22Rv1 (cell line): ENCODE data around the gene AUTS2.

ENCODE experiments used
- H3K27ac ChIP-seq: fragments of 450-650 bp; 2 replicates; pipeline ENCODE4 v1.5.1; 2017
- ZFX ChIP-seq: fragments of 450-650 bp; IDR thresholded peaks from 2 replicates; pipeline ENCODE4 v1.6.1; 2017; ENCODE audit warnings: antibody characterized with exemption, borderline replicate concordance
- TF ChIP-seq, protein P1 (sequence below): fragments of 450-650 bp; IDR thresholded peaks from 2 replicates; pipeline ENCODE4 v1.5.1; 2017; ENCODE audit warnings: mild to moderate bottlenecking

Gene AUTS2

DNA sequence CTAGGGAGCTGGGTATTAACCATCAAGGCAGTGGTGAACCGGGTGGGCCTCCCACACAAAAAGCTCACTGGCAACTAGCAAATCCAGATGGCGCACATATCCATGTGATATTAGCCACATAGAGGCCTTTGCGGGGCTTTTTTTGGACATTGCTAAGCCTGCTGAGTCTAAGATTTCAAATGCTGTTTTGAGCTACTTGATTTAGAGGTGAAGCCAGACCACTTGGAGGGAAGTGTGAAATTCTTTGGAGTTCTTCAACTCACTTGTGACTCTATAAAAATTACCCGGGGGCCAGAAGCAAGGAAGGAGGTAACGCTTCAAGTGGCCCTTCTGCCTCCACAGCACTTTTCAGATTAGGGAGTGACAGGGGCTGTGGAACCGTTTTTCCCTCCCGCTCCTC lies 913.9 kb downstream of the AUTS2 start:
- TF ChIP-seq ZFX = no peak
- TF ChIP-seq, protein P1, sequence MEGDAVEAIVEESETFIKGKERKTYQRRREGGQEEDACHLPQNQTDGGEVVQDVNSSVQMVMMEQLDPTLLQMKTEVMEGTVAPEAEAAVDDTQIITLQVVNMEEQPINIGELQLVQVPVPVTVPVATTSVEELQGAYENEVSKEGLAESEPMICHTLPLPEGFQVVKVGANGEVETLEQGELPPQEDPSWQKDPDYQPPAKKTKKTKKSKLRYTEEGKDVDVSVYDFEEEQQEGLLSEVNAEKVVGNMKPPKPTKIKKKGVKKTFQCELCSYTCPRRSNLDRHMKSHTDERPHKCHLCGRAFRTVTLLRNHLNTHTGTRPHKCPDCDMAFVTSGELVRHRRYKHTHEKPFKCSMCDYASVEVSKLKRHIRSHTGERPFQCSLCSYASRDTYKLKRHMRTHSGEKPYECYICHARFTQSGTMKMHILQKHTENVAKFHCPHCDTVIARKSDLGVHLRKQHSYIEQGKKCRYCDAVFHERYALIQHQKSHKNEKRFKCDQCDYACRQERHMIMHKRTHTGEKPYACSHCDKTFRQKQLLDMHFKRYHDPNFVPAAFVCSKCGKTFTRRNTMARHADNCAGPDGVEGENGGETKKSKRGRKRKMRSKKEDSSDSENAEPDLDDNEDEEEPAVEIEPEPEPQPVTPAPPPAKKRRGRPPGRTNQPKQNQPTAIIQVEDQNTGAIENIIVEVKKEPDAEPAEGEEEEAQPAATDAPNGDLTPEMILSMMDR = no peak
- no peak overlapping the region for H3K27ac ChIP-seq

DNA sequence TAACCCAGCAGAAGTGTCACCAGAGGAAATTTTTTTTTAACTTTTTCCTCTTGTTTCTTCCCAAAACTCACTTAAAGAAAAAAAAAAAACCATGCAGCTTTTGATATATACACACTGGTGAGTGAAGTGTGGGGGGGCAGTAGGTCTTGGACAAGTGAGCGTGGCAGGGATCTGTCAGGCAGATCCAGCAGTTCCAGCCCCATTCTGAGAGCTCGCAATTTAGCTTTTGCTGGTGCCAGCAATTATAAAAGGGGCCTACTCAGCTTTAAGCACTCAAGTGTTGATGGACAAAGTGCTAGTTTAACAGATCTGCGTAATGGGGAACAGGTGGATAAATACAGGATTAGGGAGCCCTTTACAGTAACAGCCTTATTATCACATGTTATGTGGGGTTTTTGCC lies 914.5 kb downstream of the AUTS2 start:
- no peak overlapping the region for H3K27ac ChIP-seq
- no peak for TF ChIP-seq ZFX
- TF ChIP-seq, protein P1 = no peak

DNA sequence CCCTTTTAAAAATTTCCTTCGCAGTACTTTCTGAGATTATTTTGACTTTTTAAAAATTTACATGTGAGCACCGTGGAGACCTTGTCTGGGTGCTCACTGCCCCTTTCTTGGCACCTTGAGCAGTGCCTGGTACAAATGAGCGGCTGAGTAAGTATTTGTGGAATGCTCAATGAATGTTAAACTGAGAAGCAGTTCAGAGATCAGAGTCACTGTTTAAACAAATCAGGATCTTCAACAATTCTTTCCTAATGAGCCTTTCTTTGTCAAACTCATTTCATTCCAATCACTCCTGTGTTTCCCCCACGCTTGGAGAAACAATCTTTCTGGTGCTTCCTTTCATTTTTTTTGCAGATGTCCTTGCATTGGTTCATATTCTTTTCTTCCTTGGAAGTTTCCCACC lies 922.3 kb downstream of the AUTS2 start:
- TF ChIP-seq, protein P1 = no peak
- no peak for TF ChIP-seq ZFX
- no peak overlapping the region for H3K27ac ChIP-seq

DNA sequence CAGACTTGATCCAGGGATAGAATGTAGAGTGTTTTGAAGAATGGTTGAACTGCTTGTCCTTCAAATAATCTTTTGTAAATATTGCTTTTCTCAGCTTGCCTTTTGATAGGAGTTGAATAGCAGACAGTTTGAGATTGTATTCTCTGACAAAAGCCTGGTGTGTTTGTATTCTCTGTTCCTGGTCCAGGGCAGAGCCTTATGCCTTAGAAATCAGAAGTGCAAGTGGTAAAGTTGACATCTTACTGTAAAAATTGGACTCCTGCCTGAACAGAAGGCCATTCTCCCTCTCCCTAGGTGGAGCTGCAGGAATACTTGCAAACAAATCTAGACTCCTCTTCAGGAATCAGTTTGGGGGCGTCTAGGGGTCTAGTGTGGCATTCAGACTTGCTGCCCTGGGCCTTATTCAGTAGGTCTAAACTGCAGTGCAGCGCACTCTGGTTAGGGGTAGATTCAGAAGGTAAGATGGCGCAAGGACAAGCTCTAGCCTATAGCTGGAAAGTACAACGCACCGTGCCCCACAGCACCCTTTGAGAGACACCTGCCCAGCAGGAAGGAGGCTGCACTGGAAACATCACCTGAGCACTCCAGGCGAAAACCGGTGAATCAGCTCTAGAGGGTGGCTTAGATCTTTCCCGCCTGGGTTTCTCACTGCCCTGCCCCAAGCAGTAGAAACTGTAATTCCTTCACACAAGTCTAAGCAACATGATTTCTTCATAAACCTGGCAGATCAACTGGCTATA lies 925.1 kb downstream of the AUTS2 start:
- no peak for TF ChIP-seq ZFX
- TF ChIP-seq, protein P1 = no peak
- no peak overlapping the region for H3K27ac ChIP-seq

DNA sequence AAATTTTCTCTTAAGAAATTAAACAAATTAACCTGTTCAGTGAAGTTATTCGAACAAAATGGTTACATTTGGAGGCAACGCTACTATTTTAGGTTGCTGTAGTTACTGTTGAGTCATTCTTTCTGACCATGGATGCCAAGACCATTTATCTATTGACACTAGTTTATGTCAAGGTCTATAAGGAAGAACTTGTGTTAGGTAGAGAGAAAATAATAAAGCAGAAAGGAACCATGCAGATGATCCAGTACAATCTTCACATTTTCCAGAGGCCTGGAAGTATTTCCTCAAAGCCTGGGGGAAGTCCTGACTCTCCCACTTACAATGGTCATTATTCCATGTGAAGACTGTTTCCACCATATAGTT lies 925.7 kb downstream of the AUTS2 start:
- no peak for TF ChIP-seq ZFX
- TF ChIP-seq, protein P1 = no peak

DNA sequence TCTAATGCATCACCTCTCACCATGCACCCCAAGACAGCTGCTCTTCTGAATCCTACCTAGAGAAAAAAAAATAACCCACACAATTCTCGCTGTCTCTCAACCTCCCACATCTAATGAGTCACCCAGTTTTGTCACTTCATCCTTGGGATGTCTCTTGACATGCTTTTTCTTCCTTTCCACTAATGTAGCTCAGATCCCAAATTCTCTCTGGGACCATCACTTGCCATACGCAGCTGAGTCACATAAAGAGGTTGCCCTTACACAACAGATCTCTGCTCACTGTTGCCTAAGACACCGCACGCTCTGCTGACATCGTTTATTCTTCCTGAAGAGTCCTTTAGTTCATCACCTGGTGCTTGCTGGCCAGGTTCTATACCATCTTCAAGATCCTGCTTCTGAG lies 927.7 kb downstream of the AUTS2 start:
- no peak overlapping the region for H3K27ac ChIP-seq
- TF ChIP-seq, protein P1 = no peak
- TF ChIP-seq ZFX = no peak

More for the DNA sequence above, 925.7 kb downstream of the AUTS2 start:
- H3K27ac ChIP-seq = no peak overlapping the region

DNA sequence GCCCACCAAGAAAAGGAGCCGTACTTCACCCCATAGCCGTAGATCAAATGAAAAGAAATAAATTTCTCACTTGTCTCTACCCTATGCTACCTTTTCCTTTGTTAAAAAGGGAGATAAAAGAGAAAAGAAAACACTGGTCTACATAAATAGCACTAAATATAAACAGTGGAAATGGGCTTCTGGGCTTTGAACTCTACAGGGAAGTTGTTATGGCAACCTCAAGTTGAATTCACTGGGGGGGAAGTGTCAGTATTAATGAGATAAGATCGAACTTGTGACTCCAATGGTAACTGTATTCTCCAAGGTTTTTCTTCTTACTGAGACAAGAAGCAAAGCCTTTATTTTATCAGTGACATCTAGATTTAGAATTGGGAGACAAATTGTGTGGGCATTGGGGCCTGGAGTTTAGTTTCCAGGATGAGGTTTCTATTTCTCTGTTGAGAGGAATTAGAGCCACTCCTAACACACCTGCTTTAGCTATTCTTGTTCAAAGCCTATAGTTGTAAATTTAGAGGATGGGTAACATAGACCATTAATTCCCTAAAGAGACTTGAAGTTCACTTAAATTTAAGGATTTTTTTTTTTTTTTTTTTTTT lies 929.3 kb downstream of the AUTS2 start:
- no peak overlapping the region for H3K27ac ChIP-seq

More for the DNA sequence above, 929.3 kb downstream of the AUTS2 start:
- TF ChIP-seq, protein P1 = no peak
- no peak for TF ChIP-seq ZFX
